ENCODE data around the gene CASP2.

Gene CASP2

DNA sequence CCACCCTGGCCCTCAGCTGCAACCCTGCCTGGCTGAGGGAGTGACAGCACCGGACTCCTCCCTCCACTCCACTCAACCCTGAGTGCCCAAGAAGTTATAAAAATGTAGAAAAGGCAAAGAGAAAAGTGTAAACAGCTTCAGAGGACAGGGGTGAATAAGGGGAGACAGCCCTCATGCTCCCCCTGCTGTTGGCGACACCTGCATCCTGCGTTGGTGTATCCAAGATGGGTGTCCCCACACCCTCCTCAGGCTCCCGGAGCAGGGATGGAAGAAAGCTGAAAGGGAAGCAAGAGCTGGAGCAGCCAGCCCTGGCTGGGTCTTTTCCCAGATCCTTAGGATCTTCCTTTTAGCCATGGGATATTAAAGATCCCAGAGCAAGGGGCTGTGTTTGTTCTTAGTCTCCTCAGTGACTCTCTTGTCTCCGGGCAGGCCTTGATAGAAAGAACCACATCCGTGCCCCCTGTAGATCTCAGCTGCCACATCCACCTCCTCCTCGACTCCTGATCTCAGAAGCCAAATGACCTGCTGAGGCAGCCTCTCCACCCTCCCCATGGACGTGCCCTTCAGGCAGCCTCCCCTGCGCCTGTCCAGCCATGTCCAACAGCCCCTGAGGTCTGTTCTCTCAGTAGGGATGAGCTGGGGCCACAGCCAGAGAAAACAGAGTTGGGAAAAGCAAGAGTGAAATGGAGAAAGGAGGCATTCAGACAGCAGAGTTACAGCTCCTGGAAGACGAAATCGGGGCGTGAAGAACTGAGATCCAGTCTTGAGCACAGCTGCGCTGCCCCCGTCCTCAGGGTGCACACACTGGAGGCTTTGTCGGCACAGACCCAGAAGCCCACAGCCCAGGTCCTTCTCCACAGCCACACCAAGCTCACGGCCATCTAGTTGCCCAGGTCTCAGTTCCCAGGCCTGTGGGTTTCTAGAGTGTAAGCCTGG, 67.6 kb downstream of the CASP2 start:
- TF ChIP-seq, protein P1, sequence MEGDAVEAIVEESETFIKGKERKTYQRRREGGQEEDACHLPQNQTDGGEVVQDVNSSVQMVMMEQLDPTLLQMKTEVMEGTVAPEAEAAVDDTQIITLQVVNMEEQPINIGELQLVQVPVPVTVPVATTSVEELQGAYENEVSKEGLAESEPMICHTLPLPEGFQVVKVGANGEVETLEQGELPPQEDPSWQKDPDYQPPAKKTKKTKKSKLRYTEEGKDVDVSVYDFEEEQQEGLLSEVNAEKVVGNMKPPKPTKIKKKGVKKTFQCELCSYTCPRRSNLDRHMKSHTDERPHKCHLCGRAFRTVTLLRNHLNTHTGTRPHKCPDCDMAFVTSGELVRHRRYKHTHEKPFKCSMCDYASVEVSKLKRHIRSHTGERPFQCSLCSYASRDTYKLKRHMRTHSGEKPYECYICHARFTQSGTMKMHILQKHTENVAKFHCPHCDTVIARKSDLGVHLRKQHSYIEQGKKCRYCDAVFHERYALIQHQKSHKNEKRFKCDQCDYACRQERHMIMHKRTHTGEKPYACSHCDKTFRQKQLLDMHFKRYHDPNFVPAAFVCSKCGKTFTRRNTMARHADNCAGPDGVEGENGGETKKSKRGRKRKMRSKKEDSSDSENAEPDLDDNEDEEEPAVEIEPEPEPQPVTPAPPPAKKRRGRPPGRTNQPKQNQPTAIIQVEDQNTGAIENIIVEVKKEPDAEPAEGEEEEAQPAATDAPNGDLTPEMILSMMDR (conservative IDR thresholded peaks at IDR 0.05; ENCODE audit: low read length) = no peak
- DNase-seq (ENCODE audit: low read depth) = no peak
- H3K4me3 ChIP-seq (ENCODE audit: low read length) = no peak overlapping the region

GRCh38 chr7:143356414-143357050, 68.4 kb downstream of the CASP2 start:
- no peak overlapping the region for H3K4me3 ChIP-seq (ENCODE audit: low read length)
- no peak for DNase-seq (ENCODE audit: low read depth)
- TF ChIP-seq, protein P1 (conservative IDR thresholded peaks at IDR 0.05; ENCODE audit: low read length) = no peak

All from AG10803 (cell line).